Measurements from ENCODE around the gene EPM2A.
A peak's percentile ranks its signal among the peaks of the same experiment; 100 is the strongest.
"Not testable (repeated sequence)": the region's sequence is repeated elsewhere in the genome, so short reads cannot be mapped to it uniquely, and the experiment has no call there.

EPM2A gene

DNA sequence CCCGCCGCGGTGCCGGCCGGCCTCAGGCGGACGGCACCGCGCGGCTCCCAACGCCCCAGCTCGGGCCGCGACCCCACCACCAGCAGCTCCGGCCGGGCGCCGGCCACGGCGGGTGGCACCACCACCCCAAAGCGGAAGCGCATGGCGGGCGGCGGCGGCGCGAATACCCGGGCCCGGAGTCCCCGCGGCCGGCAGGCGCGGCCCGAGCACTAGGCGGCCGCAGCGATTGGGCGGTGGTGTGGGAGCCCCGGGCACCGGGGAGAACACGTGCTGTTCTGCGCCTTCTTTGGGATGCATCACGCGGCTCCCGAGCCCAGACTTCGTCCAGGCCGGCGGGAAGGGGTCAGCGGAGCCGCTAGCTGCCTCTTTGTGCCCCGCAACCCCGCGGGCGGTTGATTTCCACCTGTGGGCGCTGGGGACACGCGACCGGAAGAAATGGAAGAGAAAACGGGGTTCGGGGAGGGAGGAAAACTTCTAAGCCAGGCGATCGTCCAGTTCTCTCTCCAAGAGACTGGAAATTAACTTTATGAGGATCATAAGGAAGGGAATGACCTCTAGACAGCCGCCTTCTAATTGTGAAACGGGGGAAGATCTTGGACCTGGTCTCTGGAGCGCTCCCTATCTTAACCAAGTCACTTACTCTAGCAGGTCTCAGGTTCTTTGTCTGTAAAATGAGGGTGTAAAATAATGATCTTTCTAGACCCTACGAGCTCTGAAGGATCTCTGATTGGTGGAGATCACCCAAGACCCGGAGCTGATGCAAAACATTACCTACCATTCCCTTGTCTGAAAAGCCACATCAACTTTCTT is at the start of gene EPM2A:
Gene EPM2A (minus strand): TSS at position 165 of the 810 bp plus-strand sequence. CDS start 22 bp downstream, at position 143.
- DNase-seq, result peak; percentile 61

DNA sequence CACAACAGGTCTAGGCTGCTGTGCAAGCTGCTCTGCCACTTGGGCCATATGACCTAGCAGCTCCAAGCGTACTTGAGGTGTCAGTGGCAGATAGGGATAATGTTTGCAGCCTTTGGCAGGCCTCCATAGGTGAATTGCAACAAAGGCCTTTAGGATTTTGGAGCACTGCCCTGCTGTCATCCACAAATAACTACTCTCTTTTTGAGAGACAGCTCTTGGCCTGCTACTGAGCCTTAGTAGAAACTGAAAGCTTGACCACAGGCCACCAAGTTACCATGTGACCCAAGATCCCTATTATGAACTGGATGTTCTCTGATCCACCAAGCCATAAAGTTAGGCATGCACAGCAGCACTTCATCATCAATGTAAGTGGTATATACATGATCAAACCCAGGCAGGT is 49.4 kb upstream of the EPM2A start:
- DNase-seq, result no peak

DNA sequence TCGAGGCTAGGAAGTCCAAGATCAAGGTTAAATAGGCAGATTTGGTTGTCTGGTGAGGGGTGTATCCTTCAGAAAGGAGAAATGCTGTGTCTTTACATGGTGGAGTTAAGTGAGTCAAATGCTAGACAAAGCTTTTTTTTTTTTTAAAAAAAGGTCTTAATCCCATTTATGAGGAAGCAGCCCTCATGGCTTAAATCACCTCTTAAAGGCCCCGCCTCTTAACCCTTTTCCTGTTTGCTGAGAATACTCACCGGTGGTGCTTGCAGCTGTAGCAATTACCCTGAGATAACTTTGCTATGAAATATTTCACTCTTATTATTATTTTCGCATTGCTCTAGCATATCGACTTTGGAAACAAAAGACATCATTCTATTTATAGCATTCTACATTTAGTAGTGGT is 48.5 kb upstream of the EPM2A start:
- DNase-seq, result no peak

DNA sequence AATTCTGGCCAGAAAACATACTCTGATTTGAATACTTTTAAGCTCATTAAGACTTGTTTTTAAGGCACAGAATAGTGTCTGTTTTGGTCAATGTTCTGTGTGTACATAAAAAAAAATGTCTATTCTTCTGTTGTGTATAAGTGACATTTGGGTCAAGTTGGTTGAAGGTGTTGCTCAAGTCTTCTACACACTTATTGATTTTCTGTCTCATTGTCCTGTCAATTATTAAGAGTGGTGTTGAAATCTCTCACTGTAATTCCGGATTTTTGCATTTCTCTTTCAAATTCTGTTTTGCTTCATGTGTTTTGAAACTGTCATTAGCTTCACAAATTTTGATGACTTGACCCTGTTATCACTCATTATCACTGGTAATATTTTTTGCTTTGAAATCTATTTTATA is 37.5 kb upstream of the EPM2A start:
- DNase-seq, result no peak

DNA sequence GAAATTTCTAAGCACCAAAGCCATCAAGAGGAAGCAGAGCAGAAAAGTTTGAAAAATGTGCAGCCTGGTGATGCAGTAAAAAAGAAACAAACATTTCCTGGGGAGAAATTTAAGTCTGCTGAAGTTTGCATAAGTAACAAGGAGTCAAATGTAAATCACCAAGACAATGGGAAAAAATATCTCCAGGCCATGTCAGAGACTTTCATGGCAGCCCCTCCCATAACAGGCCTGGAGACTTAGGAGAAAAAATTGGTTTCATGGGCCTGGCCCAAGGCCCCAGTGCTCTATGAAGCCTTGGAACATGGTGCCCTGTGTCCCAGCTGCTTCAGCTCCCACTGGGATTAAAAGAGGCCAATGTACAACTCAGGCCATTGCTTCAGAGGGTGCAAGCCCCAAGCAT is 30.1 kb upstream of the EPM2A start:
- DNase-seq, result no peak

DNA sequence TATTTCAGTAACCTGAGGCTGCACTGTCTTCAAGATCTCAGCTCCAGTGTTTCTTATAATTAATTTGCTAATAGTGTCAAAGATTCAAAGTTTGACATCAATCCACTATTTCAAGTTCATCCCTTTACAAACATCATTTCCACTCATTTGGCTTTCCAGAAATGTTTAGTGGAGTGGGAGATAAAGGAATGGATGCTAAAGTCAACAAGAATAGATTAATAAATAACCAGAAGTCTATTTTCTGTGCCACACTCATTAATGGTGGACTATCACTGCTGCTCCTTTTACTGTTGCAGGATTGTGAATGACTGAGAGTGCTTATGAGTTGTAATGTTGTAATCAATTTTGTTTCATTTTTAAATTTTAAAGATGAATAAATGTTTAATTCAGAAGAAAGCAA is 28.4 kb upstream of the EPM2A start:
- no peak for DNase-seq

DNA sequence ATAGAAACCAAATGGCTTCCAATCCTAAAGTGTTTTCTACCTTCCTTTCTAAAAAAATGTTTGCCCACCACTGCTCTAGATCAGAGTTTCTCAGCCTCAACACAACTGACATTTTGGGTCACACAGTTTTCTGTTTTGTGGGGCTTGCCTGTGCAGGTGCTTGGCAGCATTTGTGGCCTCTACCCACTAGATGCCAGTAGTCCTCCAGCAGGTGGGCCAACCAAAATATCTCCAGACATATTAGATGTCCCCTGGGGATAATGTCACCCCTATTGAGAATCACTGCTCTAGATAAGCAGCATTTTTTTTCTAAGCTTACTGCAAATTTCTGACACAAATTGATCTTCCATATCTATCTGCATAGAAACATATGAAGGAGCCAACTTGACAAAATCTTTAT is 26.3 kb upstream of the EPM2A start:
- no peak for DNase-seq

DNA sequence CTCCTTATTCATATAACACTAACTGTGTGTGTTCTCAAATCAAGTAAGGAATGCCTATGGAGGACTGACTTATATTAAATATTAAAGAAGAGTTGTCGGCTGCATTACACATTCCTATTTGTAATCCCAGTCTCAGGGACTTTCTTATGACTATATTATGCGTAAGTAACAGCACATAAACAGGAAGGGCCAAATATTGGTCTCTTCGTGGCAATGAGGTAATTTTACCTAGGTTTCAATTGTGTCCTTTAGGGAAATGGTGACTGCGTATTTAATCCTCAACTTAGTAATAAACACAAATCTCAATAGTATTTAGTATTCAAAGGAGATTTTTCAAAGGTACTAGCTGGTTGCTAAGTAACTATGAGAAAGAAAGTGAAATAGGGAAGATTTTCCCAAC is 22.8 kb upstream of the EPM2A start:
- DNase-seq, result no peak

DNA sequence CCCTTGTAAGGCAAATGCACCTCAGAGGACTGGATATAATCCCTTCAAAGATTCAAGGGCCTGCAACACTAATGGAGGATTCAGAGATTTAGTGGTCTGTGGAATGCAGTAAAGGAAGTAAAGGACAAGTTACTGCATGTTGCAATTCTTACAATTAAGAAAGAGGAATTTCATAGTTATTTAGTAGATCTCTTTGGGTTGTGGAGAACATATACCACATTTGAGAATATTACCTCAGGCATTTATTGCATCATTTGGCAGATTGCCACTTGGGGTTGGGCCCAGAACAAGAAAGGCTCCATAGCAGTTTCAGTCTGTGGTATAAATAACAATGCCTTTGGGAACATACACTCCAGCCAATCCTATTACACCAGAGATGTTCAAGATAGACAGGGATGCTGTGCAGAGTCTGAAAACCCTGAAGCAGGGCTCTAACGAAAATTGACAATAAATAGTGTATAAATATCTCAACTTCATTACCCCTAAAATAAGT is 20.9 kb upstream of the EPM2A start:
- no peak for DNase-seq

DNA sequence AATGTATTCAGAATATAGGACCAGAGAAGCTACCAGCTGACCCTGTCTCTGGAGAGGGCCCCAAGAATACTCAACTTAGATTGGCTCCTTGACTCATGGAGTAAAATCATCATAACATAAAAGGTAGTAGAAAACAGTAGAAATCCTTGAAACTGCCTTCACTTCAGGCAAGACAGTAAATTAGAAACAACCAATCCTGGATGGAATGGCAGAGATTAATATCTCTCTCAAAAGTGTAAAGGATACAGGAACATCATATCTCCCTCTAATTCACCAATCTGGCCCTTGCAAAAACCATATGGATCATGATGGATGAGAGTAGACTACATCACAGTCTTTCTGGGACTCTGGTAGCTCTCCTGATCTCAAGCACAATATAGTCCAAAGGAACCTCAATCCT is 20.4 kb upstream of the EPM2A start:
- DNase-seq, result no peak

DNA sequence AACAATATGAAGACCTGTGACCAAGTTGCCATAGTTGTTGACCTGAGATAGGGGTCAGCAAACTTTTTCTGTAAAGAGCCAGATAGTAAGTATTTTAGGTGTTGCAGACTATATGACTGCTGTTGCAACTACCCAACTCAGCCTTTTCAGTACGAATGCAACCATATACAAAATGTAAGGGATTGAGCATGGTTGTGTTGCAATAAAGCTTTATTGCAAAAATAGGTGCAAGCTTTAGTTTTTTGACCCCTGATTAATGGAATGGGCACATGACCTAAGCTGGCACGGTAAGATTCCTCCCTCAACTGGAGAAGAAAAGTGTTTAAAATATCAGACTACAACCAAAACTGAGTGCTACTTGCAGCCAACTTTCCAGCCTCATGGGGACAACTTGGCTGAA is 17.3 kb upstream of the EPM2A start:
- no peak for DNase-seq

DNA sequence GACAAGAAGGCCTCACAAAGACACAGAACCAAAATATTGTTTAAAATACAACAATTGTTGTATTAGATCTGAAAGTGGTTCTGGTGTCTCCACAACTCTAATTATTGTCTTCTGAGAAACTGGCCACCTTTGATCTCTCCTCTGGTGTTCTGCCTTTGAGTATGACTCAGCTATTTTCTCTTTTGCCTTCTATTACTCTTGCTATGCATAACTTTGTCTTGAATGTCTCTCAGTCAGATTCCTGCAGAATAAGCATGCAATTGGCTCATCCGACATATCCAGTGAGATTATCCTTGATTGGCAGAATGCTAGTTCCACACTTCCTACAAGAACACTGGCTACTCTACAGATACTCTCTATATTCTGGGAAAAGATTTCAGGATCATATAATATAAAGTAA is 14.3 kb upstream of the EPM2A start:
- DNase-seq, result no peak

DNA sequence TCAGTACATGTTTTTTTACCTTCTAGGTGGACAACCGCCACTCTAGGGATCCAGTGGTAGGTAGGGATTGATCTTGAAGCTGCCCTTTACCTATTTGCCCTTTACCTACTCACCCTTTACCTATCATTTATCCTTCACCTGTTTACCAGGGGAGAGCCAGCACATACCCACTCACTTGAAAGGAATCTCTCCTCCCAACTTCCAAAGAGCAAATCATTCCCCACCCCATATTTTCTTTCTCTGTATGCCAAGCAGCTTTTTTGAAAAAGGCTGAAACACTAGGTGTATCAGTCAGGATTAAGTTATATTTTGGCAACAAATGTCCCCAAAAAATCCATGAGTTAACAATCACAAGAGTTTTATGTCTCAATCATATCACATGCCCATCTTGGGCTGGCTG is 10.5 kb upstream of the EPM2A start:
- no peak for DNase-seq

DNA sequence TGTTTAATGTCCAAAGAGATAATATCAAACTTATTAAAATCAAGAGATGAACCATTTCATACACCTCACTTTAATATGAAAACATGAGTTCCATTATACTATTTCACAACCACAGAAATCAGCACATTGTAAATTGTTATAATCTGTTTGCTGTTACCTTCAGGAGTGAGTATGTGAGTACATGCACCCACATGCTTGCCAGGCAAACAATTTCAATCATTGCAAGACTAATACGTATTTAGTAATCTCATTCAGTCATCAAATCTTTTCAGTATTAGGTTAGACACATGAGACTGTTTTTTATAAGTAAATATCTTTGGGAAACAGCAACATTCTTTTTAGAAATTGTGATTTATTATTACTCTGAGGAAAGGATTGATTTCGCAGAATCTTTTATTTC is 9.3 kb upstream of the EPM2A start:
- DNase-seq, result no peak

DNA sequence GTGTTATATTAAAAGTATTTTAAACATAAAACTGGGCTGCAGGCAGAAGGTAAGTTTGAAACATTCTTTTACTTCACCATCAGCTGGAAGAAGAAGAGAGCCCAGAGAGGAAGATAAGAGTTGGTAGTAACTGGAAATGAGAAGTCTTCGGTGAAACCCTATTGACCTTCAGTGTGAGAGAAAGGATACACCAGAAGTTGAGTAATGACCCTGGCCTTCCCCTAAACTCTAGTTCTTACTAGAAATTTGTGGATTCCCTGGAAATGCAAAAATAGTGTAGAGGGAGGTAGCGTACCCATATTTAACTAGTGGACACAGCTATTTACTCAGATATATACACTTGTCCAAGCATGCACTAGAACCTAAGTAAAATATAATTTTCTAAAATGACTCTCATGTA is 8.0 kb upstream of the EPM2A start:
- no peak for DNase-seq

DNA sequence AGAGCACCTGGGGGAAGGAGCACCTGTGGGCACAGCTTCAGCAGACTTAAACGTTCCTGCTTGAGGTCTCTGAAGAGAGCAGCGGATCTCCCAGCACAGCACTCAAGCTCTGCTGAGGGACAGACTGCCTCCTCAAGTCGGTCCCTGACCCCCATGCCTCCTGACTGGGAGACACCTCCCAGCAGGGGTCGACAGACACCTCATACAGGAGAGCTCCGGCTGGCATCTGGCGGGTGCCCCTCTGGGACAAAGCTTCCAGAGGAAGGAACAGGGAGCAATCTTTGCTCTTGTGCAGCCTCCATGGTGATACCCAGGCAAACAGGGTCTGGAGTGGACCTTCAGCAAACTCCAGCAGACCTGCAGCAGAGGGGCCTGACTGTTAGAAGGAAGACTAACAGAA is 7.2 kb upstream of the EPM2A start:
- not testable (repeated sequence) for DNase-seq

DNA sequence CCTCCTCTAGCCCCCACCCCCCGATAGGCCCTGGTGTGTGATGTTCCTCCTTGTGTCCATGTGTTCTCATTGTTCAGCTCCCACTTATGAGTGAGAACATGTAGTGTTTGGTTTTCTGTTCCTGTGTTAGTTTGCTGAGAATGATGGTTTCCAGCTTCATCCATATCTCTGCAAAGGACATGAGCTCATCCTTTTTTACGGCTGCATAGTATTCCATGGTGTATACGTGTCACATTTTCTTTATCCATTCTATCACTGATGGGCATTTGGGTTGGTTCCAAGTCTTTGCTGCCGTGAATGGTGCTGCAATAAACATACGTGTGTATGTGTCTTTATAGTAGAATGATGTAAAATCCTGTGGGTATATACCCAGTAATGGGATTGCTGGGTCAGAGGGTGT is 4.4 kb upstream of the EPM2A start:
- not testable (repeated sequence) for DNase-seq

DNA sequence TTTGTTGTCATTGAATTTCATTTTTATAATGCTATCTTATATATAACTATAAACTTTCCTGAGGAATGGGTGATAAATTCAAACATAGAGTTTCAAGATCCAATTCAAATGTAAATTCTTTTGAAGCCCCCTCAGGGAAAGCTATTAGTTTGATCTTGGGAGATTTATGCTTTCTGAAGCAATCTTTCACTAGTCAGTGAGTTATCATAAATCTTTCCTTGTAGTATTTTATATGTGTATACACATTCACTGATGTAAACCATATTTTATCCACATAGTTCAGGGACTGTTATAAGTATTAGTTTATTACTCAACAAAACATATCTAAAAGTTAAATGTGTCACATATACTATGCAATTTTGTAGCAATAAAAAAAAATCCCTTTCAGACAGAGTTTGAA is 2.9 kb upstream of the EPM2A start:
- DNase-seq, result no peak

DNA sequence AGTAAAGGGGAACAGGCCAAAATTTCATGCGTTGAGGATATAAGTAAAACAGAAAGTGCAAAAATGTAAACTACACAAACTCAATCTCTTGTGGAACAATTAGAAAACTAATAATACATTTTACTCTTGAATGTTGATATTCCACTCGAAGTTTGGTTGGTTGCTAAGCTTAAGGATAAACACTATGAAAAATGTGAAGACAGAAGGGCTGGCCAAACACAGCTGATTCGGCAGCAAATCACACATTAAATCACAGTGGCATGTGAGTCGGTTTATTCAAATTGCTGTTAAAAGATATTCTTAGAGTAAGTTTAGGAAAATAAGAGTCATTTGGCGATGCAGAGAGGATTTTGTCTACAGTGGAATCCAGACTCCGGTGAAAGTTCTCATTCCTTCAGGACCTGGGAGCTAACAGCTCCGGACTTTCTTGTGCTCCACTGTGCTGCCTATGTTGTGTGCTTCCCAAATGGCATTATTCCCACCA is 1.4 kb upstream of the EPM2A start:
- DNase-seq, result no peak

DNA sequence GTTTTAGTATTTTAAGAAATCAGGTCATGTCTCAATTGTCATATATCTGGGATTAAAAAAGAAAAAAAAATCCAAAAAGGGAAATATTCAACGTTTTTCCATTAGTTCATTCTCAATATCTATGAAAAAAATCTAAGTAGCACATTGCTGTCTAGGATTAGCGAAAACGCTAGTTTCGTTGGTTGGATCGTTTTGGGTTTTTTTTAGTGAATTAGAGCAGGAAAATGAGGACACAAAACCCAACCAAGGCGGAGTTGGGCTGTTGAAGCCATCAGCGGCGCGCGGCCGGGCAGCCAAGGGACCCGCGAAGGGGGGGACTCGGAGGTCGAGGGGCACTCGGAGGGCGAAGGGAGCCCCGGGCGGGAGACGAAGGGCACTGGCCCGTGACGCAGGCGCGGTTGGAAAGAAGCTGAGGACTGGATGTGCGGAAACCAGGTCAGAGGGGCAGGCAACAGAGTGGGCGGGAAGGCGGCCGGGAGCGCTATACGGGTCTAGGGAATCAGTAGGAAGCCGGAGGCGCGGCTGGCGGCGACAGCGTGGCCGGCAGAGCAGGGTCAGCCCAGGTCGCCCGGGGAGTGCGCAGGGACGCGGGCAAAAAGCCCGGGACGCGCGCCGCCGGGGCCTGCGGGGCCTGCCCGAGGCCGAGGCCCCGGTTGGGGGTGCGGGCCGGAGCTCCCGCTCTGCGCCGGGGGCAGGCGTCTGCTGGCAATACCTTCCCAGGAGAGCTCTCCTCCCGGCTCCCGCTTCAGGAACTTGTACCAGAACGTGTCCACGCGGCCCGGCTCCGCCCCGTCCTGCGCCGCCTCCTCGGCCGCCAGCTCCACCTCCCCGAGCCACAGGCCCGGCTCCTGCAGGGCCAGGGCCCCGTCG is 599 bp downstream of the EPM2A start:
- peak; percentile 73 for DNase-seq

DNA sequence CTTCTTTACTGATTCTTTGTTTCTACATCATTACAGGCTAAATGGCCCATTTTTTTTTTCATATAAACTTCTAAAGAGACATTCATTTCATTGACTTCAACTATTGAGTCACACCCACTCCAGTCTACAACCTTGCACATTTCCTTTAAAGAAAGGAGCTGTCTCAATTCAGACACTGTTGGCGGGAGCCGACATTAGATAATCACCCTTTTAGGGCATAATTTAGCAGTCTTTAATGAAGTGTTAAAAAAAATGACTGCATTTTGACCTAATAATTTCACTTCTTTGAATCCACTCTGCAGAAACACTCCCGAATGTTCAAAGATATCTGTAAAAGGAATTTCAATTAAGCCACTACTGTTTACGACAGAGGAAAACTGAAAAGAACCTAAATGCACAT is 1.5 kb downstream of the EPM2A start:
- DNase-seq, result no peak

DNA sequence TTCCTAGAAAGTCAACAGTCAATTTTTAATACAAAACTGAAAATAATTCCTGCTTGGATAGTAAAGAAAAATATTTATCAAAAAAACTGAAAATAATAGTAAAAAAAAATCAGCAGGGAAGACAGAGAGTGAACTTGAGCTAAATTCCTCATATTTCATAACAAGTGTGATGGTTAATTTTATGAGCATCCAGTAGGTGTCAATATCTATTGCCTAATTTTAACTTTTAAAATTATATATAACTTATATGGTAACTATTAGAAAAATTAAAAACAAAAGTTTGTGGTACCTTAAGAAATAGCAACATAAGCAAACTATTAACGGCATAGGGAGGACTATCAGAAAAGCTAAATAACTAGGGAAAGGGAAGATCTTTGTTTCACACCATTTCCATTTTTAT is 2.1 kb downstream of the EPM2A start:
- no peak for DNase-seq

DNA sequence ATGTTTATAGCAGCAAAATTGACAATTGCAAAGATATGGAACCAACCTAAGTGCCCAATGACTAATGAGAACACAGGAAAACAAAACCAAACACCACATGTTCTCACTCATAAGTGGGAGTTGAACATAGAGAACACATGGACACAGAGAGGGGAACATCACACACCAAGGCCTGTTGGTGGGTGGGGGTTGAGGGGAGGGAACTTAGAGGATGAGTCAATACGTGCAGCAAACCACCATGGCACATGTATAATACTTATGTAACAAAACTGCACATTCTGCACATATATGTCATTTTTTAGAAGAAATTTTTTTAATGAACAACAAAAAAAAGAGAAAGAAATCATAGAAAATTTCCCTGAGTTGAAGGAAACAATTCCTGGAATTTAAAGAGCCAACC is 3.9 kb downstream of the EPM2A start:
- DNase-seq, result peak; percentile 9

DNA sequence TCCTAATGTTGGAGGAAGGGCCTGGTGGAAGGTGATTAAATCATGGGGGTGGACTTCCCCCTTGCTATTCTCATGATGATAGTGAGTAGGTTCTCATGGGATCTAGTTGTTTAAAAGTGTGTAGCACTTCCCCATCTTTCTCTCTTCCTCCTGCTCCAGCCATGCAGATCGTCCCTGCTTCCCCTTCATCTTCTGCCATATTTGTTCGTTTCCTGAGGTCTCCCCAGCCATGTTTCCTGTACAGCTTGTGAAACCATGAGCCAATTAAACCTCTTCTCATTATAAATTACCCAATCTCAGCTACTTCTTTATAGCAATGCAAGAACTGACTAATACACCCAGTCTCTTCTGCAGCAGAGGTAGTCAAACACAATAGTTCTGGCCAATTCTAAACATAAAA is 5.4 kb downstream of the EPM2A start:
- DNase-seq, result no peak

Measured in stimulated activated CD4-positive, alpha-beta T cell treated with anti-CD3 and anti-CD28 coated beads, Interleukin-4, amount 100 ng/mL, for 1 hour (primary cell).